D721Med (cell line): ENCODE results near the gene CHSY3.

ENCODE experiments used
- DNase-seq: peaks from one replicate; pipeline ENCODE4 v3.0.0; 2011; ENCODE audit warnings: low spot score; ENCODE audit not compliant: insufficient read length
- FAIRE-seq: peaks from 2 replicates; lab custom pipeline; 2011; peaks lifted over from hg19 to GRCh38; lab: Jason Lieb, UNC
- TF ChIP-seq, protein P1 (sequence below): IDR thresholded peaks from 2 replicates; pipeline ENCODE4 v1.5.1; 2012; ENCODE audit warnings: mild to moderate bottlenecking, control low read depth; ENCODE audit not compliant: insufficient read depth; ENCODE audit errors: missing control alignments

Gene CHSY3

DNA sequence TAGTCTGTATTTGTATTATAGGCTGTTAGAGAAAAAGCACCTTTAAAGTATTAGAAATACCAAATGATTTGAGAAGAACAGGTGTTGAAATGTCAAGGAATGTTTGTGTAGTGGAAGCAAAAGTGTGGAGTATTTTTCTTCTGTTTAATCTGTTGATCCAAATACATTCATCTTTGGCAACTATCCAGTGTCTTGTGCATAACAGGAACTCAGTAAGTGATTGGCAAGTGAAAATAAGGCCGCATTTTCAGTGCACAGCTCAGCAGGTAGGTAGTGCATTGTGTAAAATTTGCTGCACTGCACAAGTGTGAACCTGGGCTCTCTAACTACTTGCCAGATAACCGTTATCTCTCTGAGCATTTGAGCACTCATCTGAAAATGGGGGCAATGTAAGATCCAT is 61.8 kb downstream of the CHSY3 start:
- DNase-seq, result no peak
- no peak for FAIRE-seq
- TF ChIP-seq, protein P1, sequence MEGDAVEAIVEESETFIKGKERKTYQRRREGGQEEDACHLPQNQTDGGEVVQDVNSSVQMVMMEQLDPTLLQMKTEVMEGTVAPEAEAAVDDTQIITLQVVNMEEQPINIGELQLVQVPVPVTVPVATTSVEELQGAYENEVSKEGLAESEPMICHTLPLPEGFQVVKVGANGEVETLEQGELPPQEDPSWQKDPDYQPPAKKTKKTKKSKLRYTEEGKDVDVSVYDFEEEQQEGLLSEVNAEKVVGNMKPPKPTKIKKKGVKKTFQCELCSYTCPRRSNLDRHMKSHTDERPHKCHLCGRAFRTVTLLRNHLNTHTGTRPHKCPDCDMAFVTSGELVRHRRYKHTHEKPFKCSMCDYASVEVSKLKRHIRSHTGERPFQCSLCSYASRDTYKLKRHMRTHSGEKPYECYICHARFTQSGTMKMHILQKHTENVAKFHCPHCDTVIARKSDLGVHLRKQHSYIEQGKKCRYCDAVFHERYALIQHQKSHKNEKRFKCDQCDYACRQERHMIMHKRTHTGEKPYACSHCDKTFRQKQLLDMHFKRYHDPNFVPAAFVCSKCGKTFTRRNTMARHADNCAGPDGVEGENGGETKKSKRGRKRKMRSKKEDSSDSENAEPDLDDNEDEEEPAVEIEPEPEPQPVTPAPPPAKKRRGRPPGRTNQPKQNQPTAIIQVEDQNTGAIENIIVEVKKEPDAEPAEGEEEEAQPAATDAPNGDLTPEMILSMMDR, result no peak

DNA sequence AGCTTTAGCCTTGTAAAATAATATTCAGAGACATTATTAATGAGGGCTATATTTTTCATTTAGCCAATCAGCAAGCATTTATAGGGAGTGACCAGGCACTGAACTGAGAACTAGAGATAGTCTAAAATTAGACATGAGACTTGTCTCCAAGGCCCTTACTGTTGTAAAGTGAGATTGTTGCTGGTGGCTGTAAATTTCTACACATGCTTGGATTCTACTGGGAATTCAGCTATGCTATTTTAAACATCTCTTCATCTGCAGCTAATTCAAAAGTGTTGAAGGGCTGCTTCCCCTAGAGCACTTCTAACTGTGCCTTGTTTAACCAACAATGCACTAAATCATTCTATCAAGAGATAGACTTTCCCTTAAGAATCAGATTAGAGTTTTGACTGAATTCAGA is 67.4 kb downstream of the CHSY3 start:
- no peak for DNase-seq
- FAIRE-seq, result no peak
- TF ChIP-seq, protein P1, result no peak

DNA sequence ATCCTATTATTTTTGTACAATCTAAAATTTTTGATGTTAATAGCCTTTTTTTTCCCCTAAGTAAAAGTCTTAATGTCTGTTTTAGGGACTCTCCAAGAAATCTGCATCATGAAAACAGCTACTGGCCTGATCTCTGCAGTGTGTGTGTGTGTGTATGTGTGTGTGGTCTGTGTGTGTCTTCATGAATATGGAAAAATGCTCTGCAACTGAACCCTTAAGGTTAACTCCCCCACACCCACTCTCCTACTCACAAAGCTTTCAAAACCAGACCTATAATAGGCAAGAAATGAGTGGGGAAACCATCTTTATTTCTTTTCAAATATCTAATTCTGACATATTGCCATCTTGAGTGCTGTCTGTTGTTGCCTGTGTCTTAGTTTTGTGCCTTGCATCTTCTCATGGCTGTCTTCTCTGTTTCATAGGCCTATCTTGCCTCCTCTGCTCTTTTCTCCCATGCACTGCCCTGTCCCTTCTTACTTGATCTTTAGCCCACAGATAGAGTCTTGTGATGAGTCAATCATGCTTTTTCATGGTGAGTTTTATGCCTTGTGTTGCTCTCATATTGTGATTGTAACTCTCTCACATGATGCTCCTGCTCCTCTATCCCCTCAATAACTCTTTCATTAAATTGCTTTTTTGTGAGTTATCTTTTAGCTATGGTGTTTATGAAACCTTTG is 68.3 kb downstream of the CHSY3 start:
- FAIRE-seq (no peak), DNase-seq (no peak)
- TF ChIP-seq, protein P1, result no peak

DNA sequence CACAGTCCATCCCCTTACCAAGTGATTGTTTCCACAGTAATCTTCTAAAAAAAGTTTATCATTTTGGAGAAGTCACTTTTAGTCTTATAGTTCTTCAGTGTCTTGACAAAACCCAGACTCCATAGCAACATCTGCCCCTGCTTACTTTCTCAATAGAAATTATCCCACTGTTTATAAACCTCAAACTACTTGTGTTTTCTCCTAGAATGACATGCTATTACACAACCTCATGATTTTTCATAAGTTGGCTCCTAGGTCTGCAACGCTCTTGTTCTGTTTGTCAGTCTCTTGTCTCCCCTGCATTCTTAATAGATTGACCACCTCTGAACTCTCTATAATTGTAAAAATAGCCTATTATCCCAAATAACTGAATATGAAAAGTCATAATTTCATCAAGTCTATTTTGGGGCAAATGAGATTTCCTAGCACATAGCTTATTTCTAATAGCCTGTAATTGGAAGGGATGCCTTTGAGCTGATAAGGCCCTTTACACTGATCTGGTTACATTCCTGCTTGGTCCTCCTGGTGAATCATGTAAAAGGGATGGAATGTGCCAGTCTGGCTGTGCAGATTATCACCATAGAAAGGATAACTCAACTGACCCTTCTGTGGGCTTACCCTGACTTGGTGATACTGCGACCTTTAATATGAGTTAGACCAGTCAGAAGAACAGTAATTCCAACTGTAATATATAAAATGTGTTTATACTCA is 69.6 kb downstream of the CHSY3 start:
- DNase-seq (no peak), FAIRE-seq (no peak)
- TF ChIP-seq, protein P1, result no peak

DNA sequence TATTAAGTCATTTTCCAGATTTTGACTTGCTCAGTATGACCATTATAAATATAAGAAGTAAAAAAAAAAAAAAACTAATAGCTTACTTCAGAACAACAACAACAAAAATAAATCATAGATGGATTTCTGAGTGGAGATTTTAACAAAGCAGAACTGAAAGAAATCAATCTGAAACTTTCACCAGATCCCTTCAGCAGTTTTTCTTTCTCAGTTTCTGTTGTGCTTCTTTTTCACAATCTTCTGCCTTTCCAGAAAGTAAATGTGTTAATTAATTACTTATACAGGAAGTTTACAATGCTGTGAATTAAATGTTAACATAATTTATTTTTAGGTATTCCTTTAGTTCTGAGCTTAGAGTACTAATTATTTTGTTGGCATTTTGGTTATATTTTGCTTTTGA is 73.5 kb downstream of the CHSY3 start:
- DNase-seq (no peak), FAIRE-seq (no peak)
- TF ChIP-seq, protein P1, result no peak

DNA sequence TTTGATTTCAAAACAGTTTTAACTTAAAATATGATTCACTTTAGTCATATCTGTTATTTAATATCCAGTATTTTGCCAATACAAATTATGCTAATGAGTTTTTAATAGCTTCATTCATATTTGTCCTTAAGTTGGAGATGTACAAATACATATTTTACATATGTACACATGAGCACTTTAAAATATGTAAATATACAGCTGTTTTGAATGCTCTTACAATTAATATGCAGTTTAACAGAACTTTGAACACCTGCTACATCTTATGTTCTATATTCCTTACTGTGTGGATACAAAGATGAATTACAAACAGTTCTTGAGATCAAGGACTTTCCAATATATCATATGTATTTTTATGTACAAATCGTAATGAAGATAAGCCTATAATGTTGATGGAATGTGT is 74.0 kb downstream of the CHSY3 start:
- TF ChIP-seq, protein P1, result no peak
- DNase-seq, result no peak

DNA sequence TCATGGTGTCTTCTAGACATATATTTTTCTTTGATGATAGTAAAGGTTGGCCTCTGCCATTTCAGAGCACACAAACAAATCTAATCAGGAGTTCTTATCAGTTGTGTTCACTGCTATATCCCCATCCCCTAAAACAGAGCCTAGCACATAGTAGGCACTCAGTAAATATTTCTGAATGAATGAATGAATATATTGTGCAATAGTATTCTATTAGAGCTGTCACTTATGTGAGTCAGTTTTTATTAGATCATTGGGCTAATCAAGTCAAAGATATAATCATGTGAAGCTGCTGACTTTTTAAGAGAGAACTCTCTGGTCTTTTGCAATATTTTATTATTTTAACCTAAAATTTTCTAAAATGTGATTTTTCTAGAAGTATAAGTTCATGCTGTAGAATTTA is 84.2 kb downstream of the CHSY3 start:
- TF ChIP-seq, protein P1, result no peak
- no peak for FAIRE-seq
- DNase-seq, result no peak

More for the DNA sequence above, 74.0 kb downstream of the CHSY3 start:
- FAIRE-seq, result peak; percentile 25
